ENCODE results near the gene FOXJ2. TPM values are rescaled to one million over a fixed set of nuclear protein-coding genes. Genes with fewer than 3 reads are reported as not detected.
"Not testable (repeated sequence)": the region's sequence is repeated elsewhere in the genome, so short reads cannot be mapped to it uniquely, and the experiment has no call there.

Gene FOXJ2
- total RNA-seq, 1 donor from 2014 or later = 15.6 TPM

DNA sequence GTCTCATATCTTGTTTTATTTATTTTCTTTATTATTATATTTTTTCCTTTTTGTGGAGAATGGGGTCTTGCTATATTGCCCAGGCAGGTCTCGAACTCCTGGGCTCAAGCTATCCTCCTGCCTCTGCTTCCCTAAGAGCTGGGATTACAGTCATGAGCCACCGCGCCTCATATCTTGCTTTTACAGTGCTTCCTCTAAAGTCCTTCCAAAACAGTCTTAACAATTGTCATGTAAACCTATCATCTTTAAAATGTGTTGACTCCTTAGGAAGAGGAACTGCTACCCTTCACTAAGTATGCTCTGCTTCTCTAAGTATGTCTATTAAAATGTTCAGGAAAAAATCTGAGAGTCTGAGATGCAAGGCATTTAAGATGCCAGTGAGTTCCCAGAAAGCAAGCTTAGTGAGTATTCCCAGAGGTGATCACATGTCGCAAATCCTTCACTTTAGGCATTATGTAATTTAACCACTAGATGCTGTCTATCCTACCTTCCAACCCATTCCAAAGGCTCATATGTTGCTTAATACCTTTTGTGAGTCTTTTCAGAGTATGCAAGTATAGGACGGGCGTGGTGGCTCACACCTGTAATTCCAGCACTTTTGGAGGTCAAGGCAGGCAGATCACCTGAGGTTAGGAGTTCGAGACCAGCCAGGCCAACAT is 19.7 kb upstream of the FOXJ2 start:
- H3K4me1 Mint-ChIP-seq (ENCODE audit: unreplicated experiment) = no peaks in the 10 kb centered on the region
- peaks cover 3% of the 10 kb centered on the region for H3K36me3 Mint-ChIP-seq
- TF ChIP-seq, protein P1, sequence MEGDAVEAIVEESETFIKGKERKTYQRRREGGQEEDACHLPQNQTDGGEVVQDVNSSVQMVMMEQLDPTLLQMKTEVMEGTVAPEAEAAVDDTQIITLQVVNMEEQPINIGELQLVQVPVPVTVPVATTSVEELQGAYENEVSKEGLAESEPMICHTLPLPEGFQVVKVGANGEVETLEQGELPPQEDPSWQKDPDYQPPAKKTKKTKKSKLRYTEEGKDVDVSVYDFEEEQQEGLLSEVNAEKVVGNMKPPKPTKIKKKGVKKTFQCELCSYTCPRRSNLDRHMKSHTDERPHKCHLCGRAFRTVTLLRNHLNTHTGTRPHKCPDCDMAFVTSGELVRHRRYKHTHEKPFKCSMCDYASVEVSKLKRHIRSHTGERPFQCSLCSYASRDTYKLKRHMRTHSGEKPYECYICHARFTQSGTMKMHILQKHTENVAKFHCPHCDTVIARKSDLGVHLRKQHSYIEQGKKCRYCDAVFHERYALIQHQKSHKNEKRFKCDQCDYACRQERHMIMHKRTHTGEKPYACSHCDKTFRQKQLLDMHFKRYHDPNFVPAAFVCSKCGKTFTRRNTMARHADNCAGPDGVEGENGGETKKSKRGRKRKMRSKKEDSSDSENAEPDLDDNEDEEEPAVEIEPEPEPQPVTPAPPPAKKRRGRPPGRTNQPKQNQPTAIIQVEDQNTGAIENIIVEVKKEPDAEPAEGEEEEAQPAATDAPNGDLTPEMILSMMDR (conservative IDR thresholded peaks at IDR 0.05) = no peak
- no peak for DNase-seq (ENCODE audit: extremely low spot score, unreplicated experiment)
- peaks cover 4% of the 10 kb centered on the region for H3K9me3 Mint-ChIP-seq
- H3K27me3 Mint-ChIP-seq = peaks cover 43% of the 10 kb centered on the region
- H3K27ac Mint-ChIP-seq = no peak overlapping the region
- H3K4me3 Mint-ChIP-seq = no peak overlapping the region

DNA sequence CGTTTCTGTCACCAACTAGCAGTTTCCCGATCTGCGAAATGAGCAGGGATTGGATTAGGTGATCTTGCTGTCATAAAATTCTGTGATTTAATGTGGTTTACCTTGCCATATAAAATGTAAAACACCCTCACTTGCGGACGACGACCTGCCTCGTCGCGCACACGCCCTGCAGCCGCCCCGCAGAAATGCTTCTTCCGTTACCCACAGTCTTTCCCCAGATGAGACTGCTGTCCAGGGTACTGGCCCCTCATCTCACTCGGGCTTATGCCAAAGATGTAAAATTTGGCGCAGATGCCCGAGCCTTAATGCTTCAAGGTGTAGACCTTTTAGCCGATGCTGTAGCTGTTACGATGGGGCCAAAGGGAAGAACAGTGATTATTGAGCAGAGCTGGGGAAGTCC is 17.7 kb upstream of the FOXJ2 start:
- Mint-ChIP-seq H3K27ac (no peak overlapping the region), H3K36me3 (peaks cover 3% of the 10 kb centered on the region), H3K27me3 (peaks cover 61% of the 10 kb centered on the region), H3K4me3 (no peak overlapping the region), H3K9me3 (peaks cover 4% of the 10 kb centered on the region), H3K4me1 (ENCODE audit: unreplicated experiment) (no peaks in the 10 kb centered on the region)
- DNase-seq (ENCODE audit: extremely low spot score, unreplicated experiment) = no peak
- TF ChIP-seq, protein P1 (conservative IDR thresholded peaks at IDR 0.05) = no peak

DNA sequence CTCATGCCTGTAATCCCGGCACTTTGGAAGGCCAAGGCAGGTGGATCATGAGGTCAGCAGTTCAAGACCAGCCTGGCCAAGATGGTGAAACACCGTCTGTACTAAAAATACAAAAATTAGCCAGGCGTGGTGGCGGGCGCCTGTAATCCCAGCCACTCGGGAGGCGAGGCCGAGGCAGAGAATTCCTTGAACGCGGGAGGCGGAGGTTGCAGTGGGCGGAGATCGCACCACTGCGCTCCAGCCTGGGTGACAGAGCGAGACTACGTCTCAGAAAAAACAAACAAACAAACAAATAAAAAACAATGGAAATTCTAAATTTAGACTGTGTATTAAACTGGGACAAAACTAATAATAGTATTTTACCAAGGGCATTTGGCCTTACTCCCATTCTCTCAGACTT is 14.3 kb upstream of the FOXJ2 start:
- H3K36me3 Mint-ChIP-seq; H3K4me1 Mint-ChIP-seq (ENCODE audit: unreplicated experiment): not testable (repeated sequence)

DNA sequence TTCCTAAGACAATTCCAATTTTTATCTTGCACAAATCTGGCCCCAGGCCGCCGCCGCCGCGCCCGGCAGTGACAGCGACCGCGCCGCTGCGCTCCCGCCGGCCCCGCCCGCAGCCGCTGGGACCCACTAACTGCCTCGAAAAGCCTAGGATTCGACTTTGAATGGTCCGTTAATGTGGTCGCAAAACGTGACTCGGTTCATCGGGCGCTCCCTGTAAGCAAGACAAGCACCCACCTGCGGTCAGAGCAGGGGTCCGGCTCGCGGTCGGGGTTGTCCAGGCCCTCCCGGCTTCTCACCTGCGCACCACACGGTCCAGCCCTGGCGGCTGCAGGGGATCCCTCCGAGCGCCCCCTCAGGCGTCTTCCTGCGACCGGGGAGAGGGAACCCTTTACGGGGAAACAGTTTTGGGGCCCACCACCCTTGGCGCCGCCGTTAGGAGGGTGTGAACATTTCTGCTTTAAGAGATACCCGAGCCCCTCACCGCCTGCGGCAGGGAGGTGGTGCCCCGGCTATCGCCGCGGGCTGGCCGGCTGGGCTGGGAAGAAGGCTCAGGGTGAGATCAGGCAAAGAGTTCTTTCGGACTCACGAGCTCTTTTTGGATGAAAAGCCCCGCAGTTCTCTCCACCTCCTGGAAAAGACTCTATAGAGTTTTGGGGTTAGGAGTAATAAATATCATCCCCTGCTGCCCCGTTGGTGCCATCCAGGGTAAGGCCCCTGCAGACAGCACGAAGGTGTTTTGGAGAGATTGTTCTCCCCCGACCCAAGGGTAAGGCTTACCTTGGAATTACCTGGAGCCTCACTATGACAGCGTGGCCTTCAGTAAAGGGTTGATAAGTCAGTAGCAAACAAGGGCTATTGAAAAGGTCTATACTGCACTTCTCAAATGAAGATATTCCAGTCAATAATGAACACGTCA is 13.6 kb upstream of the FOXJ2 start:
- Mint-ChIP-seq H3K27me3 (peaks cover 56% of the 10 kb centered on the region), H3K4me1 (ENCODE audit: unreplicated experiment) (no peaks in the 10 kb centered on the region), H3K4me3 (peak overlapping the region; percentile 81), H3K36me3 (peaks cover 3% of the 10 kb centered on the region), H3K27ac (no peak overlapping the region), H3K9me3 (peaks cover 4% of the 10 kb centered on the region)
- TF ChIP-seq, protein P1 (conservative IDR thresholded peaks at IDR 0.05) = no peak
- no peak for DNase-seq (ENCODE audit: extremely low spot score, unreplicated experiment)

More for the DNA sequence above, 14.3 kb upstream of the FOXJ2 start:
- not testable (repeated sequence) for H3K9me3 Mint-ChIP-seq; DNase-seq (ENCODE audit: extremely low spot score, unreplicated experiment); H3K27ac Mint-ChIP-seq
- Mint-ChIP-seq H3K4me3 (peak overlapping the region; percentile 66), H3K27me3 (peaks cover 59% of the 10 kb centered on the region)

DNA sequence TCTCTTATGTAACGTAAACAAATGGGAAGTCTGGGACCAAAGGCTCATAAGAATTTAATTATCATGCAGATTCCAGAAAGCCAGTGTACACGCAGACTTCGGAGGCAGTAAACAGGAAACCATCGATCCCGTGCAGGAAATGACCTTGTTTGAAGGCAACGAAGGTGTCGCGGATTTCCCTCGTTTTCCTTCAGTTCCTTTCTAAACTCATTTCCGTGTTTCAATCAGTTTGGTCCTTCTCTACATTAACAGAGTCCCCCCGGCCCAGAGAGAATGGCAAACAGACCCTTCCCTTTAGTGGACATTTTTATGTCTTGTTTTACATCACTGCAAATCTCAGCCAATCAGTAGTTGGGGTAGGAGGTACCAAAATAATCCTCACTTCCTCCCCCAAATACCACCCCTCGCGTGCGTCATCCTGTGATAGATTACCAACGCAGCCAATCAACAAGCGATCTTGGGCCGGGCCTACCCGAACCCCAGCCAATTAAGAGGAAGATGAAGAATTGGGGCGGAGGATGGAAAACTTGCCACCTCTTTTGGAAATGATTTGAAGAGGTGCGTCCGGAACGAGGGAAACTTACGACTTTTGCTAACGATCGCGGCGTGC is 6.1 kb upstream of the FOXJ2 start:
- Mint-ChIP-seq H3K27ac (peak overlapping the region; percentile 99), H3K4me3 (peak overlapping the region; percentile 96)
- TF ChIP-seq, protein P1 (conservative IDR thresholded peaks at IDR 0.05) = no peak

More for the DNA sequence above, 6.1 kb upstream of the FOXJ2 start:
- DNase-seq (ENCODE audit: extremely low spot score, unreplicated experiment) = peak; percentile 94
- Mint-ChIP-seq H3K9me3 (no peaks in the 10 kb centered on the region), H3K27me3 (peaks cover 4% of the 10 kb centered on the region), H3K36me3 (peaks cover 4% of the 10 kb centered on the region), H3K4me1 (ENCODE audit: unreplicated experiment) (no peaks in the 10 kb centered on the region)
